ENCODE measurements around the gene EFNA5.

GRCh38 chr5:107400328-107400727, 270.4 kb downstream of the EFNA5 start:
- TF ChIP-seq ZFP37 (tag by site-specific recombination; IDR thresholded peaks at IDR 0.05) (no peak), ZFHX2 (tag by site-specific recombination; conservative IDR thresholded peaks at IDR 0.05) (no peak), ZEB2 (tag by site-specific recombination; IDR thresholded peaks at IDR 0.05) (no peak), ZNF510 (tag by site-specific recombination; IDR thresholded peaks at IDR 0.05; ENCODE audit: insufficient replicate concordance) (no peak), ZNF214 (tag by site-specific recombination; IDR thresholded peaks at IDR 0.05; ENCODE audit: borderline replicate concordance) (no peak), BCL11A (tag by site-specific recombination; IDR thresholded peaks at IDR 0.05; ENCODE audit: low read depth) (no peak), ELK4 (IDR thresholded peaks at IDR 0.05; ENCODE audit: borderline replicate concordance, low read depth, low read length) (no peak)
- TF ChIP-seq, protein P1, sequence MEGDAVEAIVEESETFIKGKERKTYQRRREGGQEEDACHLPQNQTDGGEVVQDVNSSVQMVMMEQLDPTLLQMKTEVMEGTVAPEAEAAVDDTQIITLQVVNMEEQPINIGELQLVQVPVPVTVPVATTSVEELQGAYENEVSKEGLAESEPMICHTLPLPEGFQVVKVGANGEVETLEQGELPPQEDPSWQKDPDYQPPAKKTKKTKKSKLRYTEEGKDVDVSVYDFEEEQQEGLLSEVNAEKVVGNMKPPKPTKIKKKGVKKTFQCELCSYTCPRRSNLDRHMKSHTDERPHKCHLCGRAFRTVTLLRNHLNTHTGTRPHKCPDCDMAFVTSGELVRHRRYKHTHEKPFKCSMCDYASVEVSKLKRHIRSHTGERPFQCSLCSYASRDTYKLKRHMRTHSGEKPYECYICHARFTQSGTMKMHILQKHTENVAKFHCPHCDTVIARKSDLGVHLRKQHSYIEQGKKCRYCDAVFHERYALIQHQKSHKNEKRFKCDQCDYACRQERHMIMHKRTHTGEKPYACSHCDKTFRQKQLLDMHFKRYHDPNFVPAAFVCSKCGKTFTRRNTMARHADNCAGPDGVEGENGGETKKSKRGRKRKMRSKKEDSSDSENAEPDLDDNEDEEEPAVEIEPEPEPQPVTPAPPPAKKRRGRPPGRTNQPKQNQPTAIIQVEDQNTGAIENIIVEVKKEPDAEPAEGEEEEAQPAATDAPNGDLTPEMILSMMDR (tag by site-specific recombination; IDR thresholded peaks at IDR 0.05): no peak

All from HEK293 (cell line).